Panc1 (cell line): Measurements from ENCODE around the gene PDZD2. TPM values are rescaled to one million over a fixed set of nuclear protein-coding genes. Genes with fewer than 3 reads are reported as not detected.

Source experiments
- ATAC-seq: fragments of 200-7000 bp; cut with Tn5 transposase; 2 replicates; pipeline ENCODE4 v1.9.1; 2020; ENCODE audit warnings: mild to moderate bottlenecking, moderate library complexity
- BruUV-seq: library from RNA; stranded (reverse); fragments of 400-500 nt; replicated peaks from 2 replicates; lab custom pipeline; 2021; lab: Mats Ljungman, UMichigan
- CTCF ChIA-PET: fragments of 300-600 bp; sonication (Branson Sonifier 250); formaldehyde crosslinking; loops from one replicate; lab custom pipeline; 2022; ENCODE audit warnings: antibody characterized with exemption; lab: Charles Lee
- POLR2A ChIA-PET: fragments of 300-600 bp; sonication (Branson Sonifier 250); formaldehyde crosslinking; loops from one replicate; lab custom pipeline; 2022; ENCODE audit warnings: antibody characterized with exemption; lab: Charles Lee
- DNase-seq: peaks from one replicate; pipeline ENCODE4 v3.0.0-alpha.2; 2010; ENCODE audit warnings: low read depth, low spot score
- H3K27ac ChIP-seq: 2 replicates; pipeline ENCODE4 v1.5.1; 2011; ENCODE audit warnings: mild to moderate bottlenecking, low read length, inconsistent platforms
- H3K27me3 ChIP-seq: fragments of 200-500 bp; sonication (Bioruptor generic); 2 replicates; pipeline ENCODE4 v1.6.0; 2014; ENCODE audit warnings: low read length, inconsistent platforms; ENCODE audit not compliant: control insufficient read depth, insufficient read depth
- H3K36me3 ChIP-seq: fragments of 200-500 bp; sonication (Bioruptor generic); 2 replicates; pipeline ENCODE4 v1.5.1; 2014; ENCODE audit warnings: inconsistent platforms, mild to moderate bottlenecking, low read length, moderate library complexity; ENCODE audit not compliant: control insufficient read depth, insufficient read depth
- H3K4me1 ChIP-seq: 2 replicates; pipeline ENCODE4 v1.5.1; 2011; ENCODE audit warnings: inconsistent platforms, mild to moderate bottlenecking, low read length, moderate library complexity; ENCODE audit not compliant: control insufficient read depth, insufficient read depth
- H3K4me3 ChIP-seq, 2 experiments: 2 replicates each; pipeline ENCODE4 v1.5.1; 2011 to 2012; ENCODE audit warnings: low read depth in 2 of 2, low read length in 2 of 2, mild to moderate bottlenecking in 2 of 2, inconsistent platforms in 1 of 2, moderate library complexity in 1 of 2
- H3K9me3 ChIP-seq: fragments of 200-500 bp; sonication (Bioruptor generic); 2 replicates; pipeline ENCODE4 v1.5.1; 2014; ENCODE audit warnings: low read depth, mild to moderate bottlenecking, inconsistent platforms, low read length, moderate library complexity; ENCODE audit not compliant: control insufficient read depth, insufficient read depth
- CTCF ChIP-seq: fragments of 450-650 bp; IDR thresholded peaks from 2 replicates; pipeline ENCODE4 v1.5.1; 2017; ENCODE audit warnings: mild to moderate bottlenecking
- POLR2AphosphoS5 ChIP-seq: IDR thresholded peaks from 2 replicates; pipeline ENCODE4 v1.6.1; 2012; ENCODE audit warnings: mild to moderate bottlenecking, low read depth, low read length, moderate library complexity
- SIN3A ChIP-seq: IDR thresholded peaks from 2 replicates; pipeline ENCODE4 v1.6.1; 2012; ENCODE audit warnings: low read depth, mild to moderate bottlenecking, low read length, moderate library complexity, borderline replicate concordance; ENCODE audit not compliant: insufficient read depth
- TCF7L2 ChIP-seq: IDR thresholded peaks from 2 replicates; pipeline ENCODE4 v1.6.1; 2011; ENCODE audit warnings: mild to moderate bottlenecking, low read depth, low read length, inconsistent platforms
- in situ Hi-C: cut with HindIII; loops from 2 replicates; pipeline ENCODE4 v1.10.0; 2016; ENCODE audit warnings: low sequenced_read_pairs, low pct_unique_long_range_greater_than_20kb
- intact Hi-C: fragments of 100-400 bp; cut with micrococcal nuclease; formaldehyde crosslinking; loops from one replicate; pipeline ENCODE4 v1.10.0; 2022; ENCODE audit not compliant: unreplicated experiment
- total RNA-seq: library from RNA; stranded (reverse); gene quantifications from one replicate; pipeline ENCODE4 v1.2.1, GENCODE V29; 2021; ENCODE audit not compliant: unreplicated experiment
- TF ChIP-seq, protein P1 (sequence below), 2 experiments: IDR thresholded peaks; 2 replicates each; pipeline ENCODE4 v1.6.1; 2011 to 2012; ENCODE audit warnings: low read depth in 2 of 2, control low read depth in 1 of 2, low read length in 1 of 2, mild to moderate bottlenecking in 1 of 2, moderate library complexity in 1 of 2; ENCODE audit not compliant: insufficient read depth in 1 of 2

The PDZD2 gene
- total RNA-seq, 1 experiment from 2014 or later = 0.10 TPM

DNA sequence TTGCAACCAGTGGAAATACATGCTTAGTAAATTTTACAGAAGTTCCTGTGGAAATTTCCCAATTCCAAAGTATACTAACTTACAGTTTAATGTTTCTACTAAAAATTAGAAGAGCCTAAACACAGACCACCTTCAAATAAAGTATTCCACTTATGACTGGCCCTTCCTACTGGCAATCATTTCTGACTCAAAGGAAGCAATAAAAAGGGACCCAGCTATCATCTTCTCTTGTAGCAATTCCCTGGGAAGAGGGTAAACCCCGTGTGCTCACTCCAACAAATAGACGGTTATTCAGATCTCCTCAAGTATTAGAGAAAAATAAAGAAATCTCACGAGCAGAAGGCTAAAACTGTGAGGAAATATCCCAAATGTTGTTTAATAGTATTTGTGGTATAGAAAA, 491.9 kb downstream of the PDZD2 start:
- ChIA-PET POLR2A (no interaction called here), CTCF (no interaction called here)
- Histone ChIP-seq H3K36me3 (peaks cover 20% of the 10 kb centered on the region; the same call in 1 of the 2 replicates), H3K4me3 (no peak overlapping the region), H3K27me3 (no peaks in the 10 kb centered on the region), H3K9me3 (no peaks in the 10 kb centered on the region), H3K27ac (no peak overlapping the region), H3K4me1 (no peaks in the 10 kb centered on the region)
- DNase-seq = no peak
- ATAC-seq = no peak
- no peak for TF ChIP-seq POLR2AphosphoS5
- TF ChIP-seq, protein P1, sequence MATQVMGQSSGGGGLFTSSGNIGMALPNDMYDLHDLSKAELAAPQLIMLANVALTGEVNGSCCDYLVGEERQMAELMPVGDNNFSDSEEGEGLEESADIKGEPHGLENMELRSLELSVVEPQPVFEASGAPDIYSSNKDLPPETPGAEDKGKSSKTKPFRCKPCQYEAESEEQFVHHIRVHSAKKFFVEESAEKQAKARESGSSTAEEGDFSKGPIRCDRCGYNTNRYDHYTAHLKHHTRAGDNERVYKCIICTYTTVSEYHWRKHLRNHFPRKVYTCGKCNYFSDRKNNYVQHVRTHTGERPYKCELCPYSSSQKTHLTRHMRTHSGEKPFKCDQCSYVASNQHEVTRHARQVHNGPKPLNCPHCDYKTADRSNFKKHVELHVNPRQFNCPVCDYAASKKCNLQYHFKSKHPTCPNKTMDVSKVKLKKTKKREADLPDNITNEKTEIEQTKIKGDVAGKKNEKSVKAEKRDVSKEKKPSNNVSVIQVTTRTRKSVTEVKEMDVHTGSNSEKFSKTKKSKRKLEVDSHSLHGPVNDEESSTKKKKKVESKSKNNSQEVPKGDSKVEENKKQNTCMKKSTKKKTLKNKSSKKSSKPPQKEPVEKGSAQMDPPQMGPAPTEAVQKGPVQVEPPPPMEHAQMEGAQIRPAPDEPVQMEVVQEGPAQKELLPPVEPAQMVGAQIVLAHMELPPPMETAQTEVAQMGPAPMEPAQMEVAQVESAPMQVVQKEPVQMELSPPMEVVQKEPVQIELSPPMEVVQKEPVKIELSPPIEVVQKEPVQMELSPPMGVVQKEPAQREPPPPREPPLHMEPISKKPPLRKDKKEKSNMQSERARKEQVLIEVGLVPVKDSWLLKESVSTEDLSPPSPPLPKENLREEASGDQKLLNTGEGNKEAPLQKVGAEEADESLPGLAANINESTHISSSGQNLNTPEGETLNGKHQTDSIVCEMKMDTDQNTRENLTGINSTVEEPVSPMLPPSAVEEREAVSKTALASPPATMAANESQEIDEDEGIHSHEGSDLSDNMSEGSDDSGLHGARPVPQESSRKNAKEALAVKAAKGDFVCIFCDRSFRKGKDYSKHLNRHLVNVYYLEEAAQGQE (IDR thresholded peaks at IDR 0.05; ENCODE audit: insufficient read depth in 1 of 2, low read depth in 2 of 2, low read length in 1 of 2) = no peak
- no peak for TF ChIP-seq SIN3A
- TF ChIP-seq CTCF = no peak
- TF ChIP-seq TCF7L2 = no peak
- in situ Hi-C loops = no loop called here
- intact Hi-C loops = no loop called here
- BruUV-seq = no TSS peak

GRCh38 chr5:32131604-32132003, 492.7 kb downstream of the PDZD2 start:
- no peaks in the 10 kb centered on the region for H3K4me1 ChIP-seq
- no peak overlapping the region for H3K4me3 ChIP-seq
- BruUV-seq = no TSS peak
- no peak overlapping the region for H3K27ac ChIP-seq
- H3K36me3 ChIP-seq = peaks cover 15% of the 10 kb centered on the region; the same call in 1 of the 2 replicates
- ChIA-PET POLR2A (no interaction called here), CTCF (no interaction called here)
- no peaks in the 10 kb centered on the region for H3K9me3 ChIP-seq
- intact Hi-C loops = no loop called here
- no peak for ATAC-seq
- TF ChIP-seq TCF7L2 = no peak
- TF ChIP-seq, protein P1 (IDR thresholded peaks at IDR 0.05; ENCODE audit: insufficient read depth in 1 of 2, low read depth in 2 of 2, low read length in 1 of 2) = no peak
- no peak for TF ChIP-seq SIN3A
- no peak for TF ChIP-seq POLR2AphosphoS5
- no peak for TF ChIP-seq CTCF
- in situ Hi-C loops = no loop called here
- DNase-seq = no peak
- no peaks in the 10 kb centered on the region for H3K27me3 ChIP-seq
